Transverse colon (tissue), 4 donors: ENCODE data around the gene ATRAID. TPM values are rescaled to one million over a fixed set of nuclear protein-coding genes. Genes with fewer than 3 reads are reported as not detected.

Experiments used
- DNase-seq: peaks from one replicate; pipeline ENCODE4 v3.0.0-alpha.2; 2019
- H3K27ac ChIP-seq, 4 donors: fragments of 200-600 bp; sonication (generic); 2 replicates each; pipeline ENCODE4 v1.5.1; 2016 to 2018; ENCODE audit warnings: inconsistent platforms in 4 of 4
- H3K27me3 ChIP-seq: fragments of 200-600 bp; sonication (generic); 2 replicates; pipeline ENCODE4 v1.5.1; 2017; ENCODE audit warnings: inconsistent platforms
- H3K36me3 ChIP-seq, 4 donors: fragments of 200-600 bp; sonication (generic); 2 replicates each; pipeline ENCODE4 v1.5.1; 2017 to 2019; ENCODE audit warnings: inconsistent platforms in 4 of 4
- H3K4me1 ChIP-seq, 4 donors: fragments of 200-600 bp; sonication (generic); 2 replicates each; pipeline ENCODE4 v1.5.1; 2017 to 2020; ENCODE audit warnings: inconsistent platforms in 4 of 4
- H3K4me3 ChIP-seq, 4 donors: fragments of 200-600 bp; sonication (generic); 1 replicate in 1 of 4; 2 replicates in 3 of 4; pipeline versions ENCODE4 v1.5.1 to v1.6.1; 2017 to 2019; ENCODE audit warnings: inconsistent platforms in 4 of 4
- H3K9me3 ChIP-seq, 2 donors: fragments of 200-600 bp; sonication (generic); 2 replicates each; pipeline ENCODE4 v1.5.1; 2017 to 2019; ENCODE audit warnings: inconsistent platforms in 2 of 2
- EP300 ChIP-seq: sonication (generic); formaldehyde crosslinking; IDR thresholded peaks from one replicate; pipeline ENCODE4 v1.6.1; 2017; ENCODE audit warnings: antibody characterized with exemption, low read depth
- POLR2A ChIP-seq: fragments of 450-650 bp; IDR thresholded peaks from one replicate; pipeline ENCODE4 v1.6.1; 2016; ENCODE audit warnings: antibody characterized with exemption, mild to moderate bottlenecking, moderate library complexity
- POLR2AphosphoS5 ChIP-seq, 3 donors: sonication (generic); formaldehyde crosslinking; IDR thresholded peaks; one replicate each; pipeline ENCODE4 v1.6.1; 2016; ENCODE audit warnings: antibody characterized with exemption in 3 of 3
- WGBS, 2 donors: methylation state at CpG; one replicate each; pipeline ENCODE4 v1.1.5; 2018; ENCODE audit warnings: low coverage in 1 of 2; 5-methylcytosine and 5-hydroxymethylcytosine counted together
- in situ Hi-C, 4 donors: fragments of 200-750 bp; cut with MboI; loops; one replicate each; pipeline versions ENCODE4 v1.15.0 to v1.15.1; 2017; ENCODE audit warnings: low sequenced_read_pairs in 3 of 4, low pct_ligation_motif_present in 1 of 4, low pct_unique_long_range_greater_than_20kb in 1 of 4
- intact Hi-C: fragments of 100-400 bp; cut with DNase I; formaldehyde crosslinking; loops from one replicate; pipeline ENCODE4 v1.15.1; 2023; ENCODE audit warnings: low total_unique reads
- total RNA-seq, 4 donors: library from RNA; depleted of rRNA; stranded (reverse); fragments of >200 nt; gene quantifications; one replicate each; pipeline ENCODE4 v1.1.0, GENCODE V29; 2016
- TF ChIP-seq, protein P1 (sequence below), 5 experiments: fragments of 200-600 bp in 3 of 5; fragments of 450-650 bp in 2 of 5; sonication (generic) in 3 of 5; IDR thresholded peaks; 1 replicate in 2 of 5; 2 replicates in 3 of 5; pipeline ENCODE4 v1.5.1; 2016 to 2017; ENCODE audit warnings: antibody characterized with exemption in 5 of 5, inconsistent platforms in 3 of 5, mild to moderate bottlenecking in 2 of 5, moderate library complexity in 1 of 5

The ATRAID gene
- total RNA-seq, 4 donors from 2014 or later: 64.7 to 179 (median 121) TPM

- Histone ChIP-seq H3K4me3 (no peak overlapping the region), H3K27me3 (no peaks in the 10 kb centered on the region), H3K4me1 (no peaks in the 10 kb centered on the region), H3K9me3 (no peaks in the 10 kb centered on the region), H3K36me3 (peaks cover 0 to 12% (median 0%) of the 10 kb centered on the region in 4 donors), H3K27ac (no peak overlapping the region)
- in situ Hi-C loops (no loop called here), intact Hi-C loops (no loop called here)
- TF ChIP-seq POLR2A: no peak
- no peak for TF ChIP-seq EP300
- TF ChIP-seq, protein P1, sequence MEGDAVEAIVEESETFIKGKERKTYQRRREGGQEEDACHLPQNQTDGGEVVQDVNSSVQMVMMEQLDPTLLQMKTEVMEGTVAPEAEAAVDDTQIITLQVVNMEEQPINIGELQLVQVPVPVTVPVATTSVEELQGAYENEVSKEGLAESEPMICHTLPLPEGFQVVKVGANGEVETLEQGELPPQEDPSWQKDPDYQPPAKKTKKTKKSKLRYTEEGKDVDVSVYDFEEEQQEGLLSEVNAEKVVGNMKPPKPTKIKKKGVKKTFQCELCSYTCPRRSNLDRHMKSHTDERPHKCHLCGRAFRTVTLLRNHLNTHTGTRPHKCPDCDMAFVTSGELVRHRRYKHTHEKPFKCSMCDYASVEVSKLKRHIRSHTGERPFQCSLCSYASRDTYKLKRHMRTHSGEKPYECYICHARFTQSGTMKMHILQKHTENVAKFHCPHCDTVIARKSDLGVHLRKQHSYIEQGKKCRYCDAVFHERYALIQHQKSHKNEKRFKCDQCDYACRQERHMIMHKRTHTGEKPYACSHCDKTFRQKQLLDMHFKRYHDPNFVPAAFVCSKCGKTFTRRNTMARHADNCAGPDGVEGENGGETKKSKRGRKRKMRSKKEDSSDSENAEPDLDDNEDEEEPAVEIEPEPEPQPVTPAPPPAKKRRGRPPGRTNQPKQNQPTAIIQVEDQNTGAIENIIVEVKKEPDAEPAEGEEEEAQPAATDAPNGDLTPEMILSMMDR (IDR thresholded peaks at IDR 0.05): no peak
- no peak for TF ChIP-seq POLR2AphosphoS5 (IDR thresholded peaks at IDR 0.05)
- DNase-seq: no peak
- 79% methylated on average over 2 of the region's 2 CpGs; no CpG with 5 or more reads in 1 of the 2 donors for WGBS, 2 donors
These were observed 13.2 kb upstream of the ATRAID start for GRCh38 chr2:27198627-27199026.

DNA sequence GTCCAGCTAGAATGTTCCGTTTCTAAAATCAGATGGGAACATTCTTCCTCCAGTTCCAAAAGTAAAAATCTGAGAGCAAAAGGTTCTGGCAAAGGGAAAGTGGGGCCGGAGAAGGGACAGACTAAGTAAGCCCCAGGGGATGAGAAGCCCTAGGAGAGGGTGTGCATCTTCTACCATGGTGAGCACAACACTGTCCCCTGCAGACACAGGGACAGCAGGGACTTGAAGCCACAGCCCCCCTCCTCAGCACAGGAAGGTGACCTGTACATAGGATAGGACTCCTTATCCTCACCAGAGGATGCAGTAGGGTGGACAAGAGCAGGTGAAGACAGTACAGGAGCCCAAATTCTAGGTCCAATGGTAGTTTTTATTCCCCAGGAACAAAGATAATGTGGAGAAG lies 12.6 kb upstream of the ATRAID start:
- Histone ChIP-seq H3K9me3 (no peaks in the 10 kb centered on the region), H3K36me3 (peaks cover 0 to 17% (median 3%) of the 10 kb centered on the region in 4 donors), H3K4me1 (no peaks in the 10 kb centered on the region), H3K27me3 (no peaks in the 10 kb centered on the region), H3K4me3 (no peak overlapping the region), H3K27ac (no peak overlapping the region)
- in situ Hi-C loops (no loop called here), intact Hi-C loops (no loop called here)
- no peak for DNase-seq
- WGBS, 2 donors: 77% methylated on average over 2 of the region's 2 CpGs; no CpG with 5 or more reads in 1 of the 2 donors
- TF ChIP-seq EP300: no peak
- TF ChIP-seq POLR2A: no peak
- TF ChIP-seq POLR2AphosphoS5 (IDR thresholded peaks at IDR 0.05): no peak
- TF ChIP-seq, protein P1 (IDR thresholded peaks at IDR 0.05): no peak

DNA sequence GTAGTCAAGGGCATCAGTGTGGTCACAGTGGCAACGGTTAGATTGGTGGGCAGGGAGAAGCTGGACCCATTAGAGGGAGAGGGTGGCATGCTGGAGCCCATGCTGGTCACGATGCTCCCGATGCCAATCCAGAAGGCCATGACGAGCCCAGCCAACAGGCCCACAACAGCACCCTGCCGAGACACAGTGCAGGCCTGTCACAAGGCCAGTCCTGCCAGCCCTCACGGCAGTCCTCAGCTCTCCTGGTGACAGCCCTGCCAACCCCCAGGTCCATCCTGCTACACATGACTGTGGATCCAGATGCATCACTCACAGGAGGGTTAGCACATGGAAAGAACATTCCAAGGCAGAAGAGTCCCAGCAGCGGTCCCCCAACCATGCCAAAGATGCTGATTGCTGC lies 10.2 kb upstream of the ATRAID start:
- intact Hi-C loops: no loop called here
- H3K9me3 ChIP-seq: no peaks in the 10 kb centered on the region
- in situ Hi-C loops: loop anchor here in 1 of 4 donors (25.0 kb wide), 1 partner anchor 89 kb away; the partner anchor contains the start of genes ABHD1 and CGREF1
- TF ChIP-seq POLR2AphosphoS5 (IDR thresholded peaks at IDR 0.05) (no peak), EP300 (no peak), POLR2A (no peak)
- TF ChIP-seq, protein P1 (IDR thresholded peaks at IDR 0.05): no peak
- no peaks in the 10 kb centered on the region for H3K27me3 ChIP-seq
- H3K36me3 ChIP-seq: peaks cover 0 to 30% (median 7%) of the 10 kb centered on the region in 4 donors
- no peaks in the 10 kb centered on the region for H3K4me1 ChIP-seq
- WGBS, 2 donors: 93 to 97% methylated on average over 5 to 7 of the region's 7 CpGs
- no peak overlapping the region for H3K27ac ChIP-seq
- H3K4me3 ChIP-seq: no peak overlapping the region
- DNase-seq: no peak

DNA sequence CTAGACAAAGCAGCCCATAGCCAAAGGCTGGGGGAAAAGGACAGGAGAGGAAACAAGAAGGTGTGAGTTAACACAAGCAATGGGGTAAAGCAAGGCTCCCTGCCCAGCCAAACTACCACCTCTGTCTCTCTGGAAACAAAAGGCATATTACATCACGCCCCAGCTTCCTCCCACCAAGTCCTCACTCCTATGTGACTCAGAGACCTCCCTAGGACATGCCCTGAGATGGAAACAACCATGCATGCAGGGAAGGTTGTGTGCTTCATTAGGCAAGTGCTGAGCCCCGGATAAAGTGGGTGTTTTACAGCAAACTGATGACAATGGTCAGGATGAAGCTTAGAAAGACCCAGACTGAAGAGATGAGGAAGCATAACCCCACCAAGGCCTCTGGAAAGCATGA lies 9.0 kb upstream of the ATRAID start:
- no peaks in the 10 kb centered on the region for H3K4me1 ChIP-seq
- no peaks in the 10 kb centered on the region for H3K27me3 ChIP-seq
- H3K27ac ChIP-seq: no peak overlapping the region
- in situ Hi-C loops: loop anchor here in 1 of 4 donors (25.0 kb wide), 1 partner anchor 91 kb away; the partner anchor contains the start of genes ABHD1 and CGREF1
- H3K36me3 ChIP-seq: peaks cover 0 to 39% (median 7%) of the 10 kb centered on the region in 4 donors
- H3K9me3 ChIP-seq: no peaks in the 10 kb centered on the region
- DNase-seq: no peak
- no peak overlapping the region for H3K4me3 ChIP-seq
- intact Hi-C loops: no loop called here
- WGBS, 2 donors: 60 to 88% methylated on average over 1 to 2 of the region's 2 CpGs
- TF ChIP-seq POLR2AphosphoS5 (IDR thresholded peaks at IDR 0.05) (no peak), POLR2A (no peak), EP300 (no peak)
- TF ChIP-seq, protein P1 (IDR thresholded peaks at IDR 0.05): no peak
